H1 (cell line): ENCODE data around the gene FGGY. TPM values are rescaled to one million over a fixed set of nuclear protein-coding genes. Genes with fewer than 3 reads are reported as not detected.

Source experiments
- ASH2L ChIP-seq: fragments of 200-600, 300-600 bp; sonication (generic); IDR thresholded peaks from one replicate; pipeline ENCODE4 v1.7.1; 2017; ENCODE audit warnings: low read length
- BCL11A ChIP-seq, 2 experiments: IDR thresholded peaks; one replicate each; pipeline ENCODE4 v1.6.1; 2011; ENCODE audit warnings: low read depth in 2 of 2, low read length in 2 of 2, mild to moderate bottlenecking in 2 of 2
- CBX8 ChIP-seq: fragments of 300-800, 300-1000 bp; sonication (generic); IDR thresholded peaks from 2 replicates; pipeline ENCODE4 v1.7.1; 2016; ENCODE audit warnings: low read depth, low read length, borderline replicate concordance
- CTCF ChIP-seq, 3 experiments: IDR thresholded peaks; 1 replicate in 2 of 3; 2 replicates in 1 of 3; pipeline versions ENCODE4 v1.5.1 to v1.6.1; 2011; ENCODE audit warnings: low read length in 3 of 3, mild to moderate bottlenecking in 3 of 3, inconsistent platforms in 2 of 3, low read depth in 1 of 3, moderate library complexity in 1 of 3; ENCODE audit not compliant: insufficient read depth in 1 of 3; ENCODE audit errors: control extremely low read depth in 1 of 3
- EP300 ChIP-seq, 2 experiments: IDR thresholded peaks; 1 replicate in 1 of 2; 2 replicates in 1 of 2; pipeline ENCODE4 v1.6.1; 2011 to 2012; ENCODE audit warnings: low read depth in 2 of 2, low read length in 2 of 2, mild to moderate bottlenecking in 2 of 2, borderline replicate concordance in 1 of 2, inconsistent platforms in 1 of 2, moderate library complexity in 1 of 2
- HDAC2 ChIP-seq, 2 experiments: fragments of 300-600 bp in 1 of 2; sonication (generic) in 1 of 2; IDR thresholded peaks; 2 replicates each; pipeline ENCODE4 v1.6.1; 2011 to 2012; ENCODE audit warnings: low read depth in 2 of 2, low read length in 2 of 2, mild to moderate bottlenecking in 2 of 2, moderate library complexity in 2 of 2, borderline replicate concordance in 1 of 2, inconsistent platforms in 1 of 2
- MAX ChIP-seq: IDR thresholded peaks from 2 replicates; pipeline ENCODE4 v1.6.1; 2012; ENCODE audit warnings: inconsistent platforms
- NANOG ChIP-seq: IDR thresholded peaks from 2 replicates; pipeline ENCODE4 v1.6.1; 2011; ENCODE audit warnings: low read length, low read depth, mild to moderate bottlenecking, inconsistent platforms; ENCODE audit not compliant: insufficient read depth, poor library complexity, severe bottlenecking
- NRF1 ChIP-seq: IDR thresholded peaks from 2 replicates; pipeline ENCODE4 v1.6.1; 2011; ENCODE audit warnings: mild to moderate bottlenecking, low read depth, low read length, improper control_type of control experiment
- POU5F1 ChIP-seq: IDR thresholded peaks from 2 replicates; pipeline ENCODE4 v1.6.1; 2011; ENCODE audit warnings: low read depth, mild to moderate bottlenecking, low read length, moderate library complexity
- RAD21 ChIP-seq, 2 experiments: IDR thresholded peaks in 1 of 2; conservative IDR thresholded peaks in 1 of 2; 2 replicates each; pipeline ENCODE4 v1.6.1; 2011; ENCODE audit warnings: low read depth in 2 of 2, low read length in 2 of 2, improper control_type of control experiment in 1 of 2, inconsistent platforms in 1 of 2, mild to moderate bottlenecking in 1 of 2, moderate library complexity in 1 of 2
- SAP30 ChIP-seq: fragments of 300-600 bp; sonication (generic); IDR thresholded peaks from 2 replicates; pipeline ENCODE4 v1.7.1; 2012; ENCODE audit warnings: low read length, moderate library complexity, mild to moderate bottlenecking, inconsistent platforms; ENCODE audit not compliant: insufficient read depth, insufficient replicate concordance
- SIN3A ChIP-seq, 2 experiments: IDR thresholded peaks in 1 of 2; conservative IDR thresholded peaks in 1 of 2; 2 replicates each; pipeline ENCODE4 v1.6.1; 2011 to 2012; ENCODE audit warnings: low read length in 2 of 2, improper control_type of control experiment in 1 of 2, low read depth in 1 of 2, mild to moderate bottlenecking in 1 of 2
- SIX5 ChIP-seq: IDR thresholded peaks from 2 replicates; pipeline ENCODE4 v1.6.1; 2011; ENCODE audit warnings: mild to moderate bottlenecking, low read depth, low read length
- SP1 ChIP-seq: IDR thresholded peaks from 2 replicates; pipeline ENCODE4 v1.6.1; 2011; ENCODE audit warnings: low read depth, low read length
- TAF1 ChIP-seq: IDR thresholded peaks from 2 replicates; pipeline ENCODE4 v1.6.1; 2011; ENCODE audit warnings: mild to moderate bottlenecking, low read depth, low read length
- TAF7 ChIP-seq: optimal IDR thresholded peaks from 2 replicates; pipeline ENCODE3; 2011; ENCODE audit warnings: low read depth, mild to moderate bottlenecking, inconsistent platforms, low read length, moderate library complexity, borderline replicate concordance
- YY1 ChIP-seq: IDR thresholded peaks from 2 replicates; pipeline ENCODE4 v1.6.1; 2011; ENCODE audit warnings: low read depth, mild to moderate bottlenecking, low read length
- ZNF274 ChIP-seq: IDR thresholded peaks from 2 replicates; pipeline ENCODE4 v1.7.0; 2012; ENCODE audit warnings: low read length, borderline replicate concordance; ENCODE audit errors: extremely low read depth
- polyA plus RNA-seq, 7 experiments: library from polyadenylated mRNA; depleted of rRNA in 3 of 7; stranded (reverse) in 5 of 7; unstranded in 2 of 7; fragments of >200 nt in 5 of 7; fragments of 200-250 nt in 2 of 7; gene quantifications; 1 replicate in 5 of 7; 2 replicates in 1 of 7; 4 replicates in 1 of 7; pipeline versions ENCODE4 v1.2.1 to v1.2.3, GENCODE V29; 2011 to 2013; ENCODE audit warnings: missing spikeins in 2 of 7, mixed read lengths in 2 of 7
- total RNA-seq: library from RNA; stranded (reverse); fragmentation: NEBNext Ultra II Directional; extraction: Animal tissue kit (Norgen Biotek cat#: 25700); gene quantifications from 2 replicates; pipeline ENCODE4 v1.2.1, GENCODE V29; 2021

Gene FGGY
- total and polyA plus RNA-seq, 2 of the 8 experiments (the other 6 are each of a cell fraction or from before 2014, with no cell fraction given) = 10.3 to 12.5 TPM

GRCh38 chr1:59296358-59297256 lies at the start of gene FGGY (continued):
- TF ChIP-seq CTCF (IDR thresholded peaks at IDR 0.05; ENCODE audit: control extremely low read depth in 1 of 3, insufficient read depth in 1 of 3, low read depth in 1 of 3, low read length in 3 of 3) (no peak), NRF1 (peak; percentile 46), ASH2L (peak; percentile 96), SIX5 (no peak), TAF7 (peak; percentile 12), EP300 (IDR thresholded peaks at IDR 0.05; ENCODE audit: borderline replicate concordance in 1 of 2, low read depth in 2 of 2, low read length in 2 of 2) (no peak), SIN3A (conservative IDR thresholded peaks at IDR 0.05 in 1 of 2, IDR thresholded peaks at IDR 0.05 in 1 of 2; ENCODE audit: low read depth in 1 of 2, low read length in 2 of 2) (0 out of 4 replicates have a peak, but pooled peaks of 1 of the 2 experiments have one; percentile 40), SAP30 (no peak), POU5F1 (no peak), HDAC2 (IDR thresholded peaks at IDR 0.05; ENCODE audit: borderline replicate concordance in 1 of 2, low read depth in 2 of 2, low read length in 2 of 2) (no peak), TAF1 (peak; percentile 58), SP1 (no peak), CBX8 (no peak), MAX (peak; percentile 61), ZNF274 (no peak), RAD21 (IDR thresholded peaks at IDR 0.05 in 1 of 2, conservative IDR thresholded peaks at IDR 0.05 in 1 of 2; ENCODE audit: low read depth in 2 of 2, low read length in 2 of 2) (peak; percentile 27 to 40), NANOG (no peak), YY1 (0 out of 2 replicates have a peak, but pooled peaks have one; percentile 34), BCL11A (IDR thresholded peaks at IDR 0.05; ENCODE audit: low read depth in 2 of 2, low read length in 2 of 2) (no peak)
